ENCODE measurements around the gene LAMA3. TPM values are rescaled to one million over a fixed set of nuclear protein-coding genes. Genes with fewer than 3 reads are reported as not detected.
A peak's percentile ranks its signal among the peaks of the same experiment; 100 is the strongest.

Gene LAMA3
- total RNA-seq, 1 donor from 2014 or later: 126 TPM

GRCh38 chr18:23716966-23717365 lies 27.7 kb downstream of the LAMA3 start:
- H3K36me3 ChIP-seq (ENCODE audit: control insufficient read depth, insufficient read depth, low read length): no peaks in the 10 kb centered on the region
- no peak for DNase-seq (ENCODE audit: low read depth)
- TF ChIP-seq, protein P1, sequence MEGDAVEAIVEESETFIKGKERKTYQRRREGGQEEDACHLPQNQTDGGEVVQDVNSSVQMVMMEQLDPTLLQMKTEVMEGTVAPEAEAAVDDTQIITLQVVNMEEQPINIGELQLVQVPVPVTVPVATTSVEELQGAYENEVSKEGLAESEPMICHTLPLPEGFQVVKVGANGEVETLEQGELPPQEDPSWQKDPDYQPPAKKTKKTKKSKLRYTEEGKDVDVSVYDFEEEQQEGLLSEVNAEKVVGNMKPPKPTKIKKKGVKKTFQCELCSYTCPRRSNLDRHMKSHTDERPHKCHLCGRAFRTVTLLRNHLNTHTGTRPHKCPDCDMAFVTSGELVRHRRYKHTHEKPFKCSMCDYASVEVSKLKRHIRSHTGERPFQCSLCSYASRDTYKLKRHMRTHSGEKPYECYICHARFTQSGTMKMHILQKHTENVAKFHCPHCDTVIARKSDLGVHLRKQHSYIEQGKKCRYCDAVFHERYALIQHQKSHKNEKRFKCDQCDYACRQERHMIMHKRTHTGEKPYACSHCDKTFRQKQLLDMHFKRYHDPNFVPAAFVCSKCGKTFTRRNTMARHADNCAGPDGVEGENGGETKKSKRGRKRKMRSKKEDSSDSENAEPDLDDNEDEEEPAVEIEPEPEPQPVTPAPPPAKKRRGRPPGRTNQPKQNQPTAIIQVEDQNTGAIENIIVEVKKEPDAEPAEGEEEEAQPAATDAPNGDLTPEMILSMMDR (IDR thresholded peaks at IDR 0.05; ENCODE audit: insufficient read depth, low read length, poor library complexity, severe bottlenecking): no peak
- H3K4me3 ChIP-seq (ENCODE audit: low read depth, low read length): no peak overlapping the region
- no peaks in the 10 kb centered on the region for H3K27me3 ChIP-seq (ENCODE audit: control insufficient read depth, insufficient read depth, low read length)

- H3K27me3 ChIP-seq (ENCODE audit: control insufficient read depth, insufficient read depth, low read length): no peaks in the 10 kb centered on the region
- no peak for DNase-seq (ENCODE audit: low read depth)
- no peaks in the 10 kb centered on the region for H3K36me3 ChIP-seq (ENCODE audit: control insufficient read depth, insufficient read depth, low read length)
- TF ChIP-seq, protein P1 (IDR thresholded peaks at IDR 0.05; ENCODE audit: insufficient read depth, low read length, poor library complexity, severe bottlenecking): no peak
- no peak overlapping the region for H3K4me3 ChIP-seq (ENCODE audit: low read depth, low read length)
These were observed 29.0 kb downstream of the LAMA3 start for GRCh38 chr18:23718243-23718720.

- Histone ChIP-seq H3K27me3 (ENCODE audit: control insufficient read depth, insufficient read depth, low read length) (no peaks in the 10 kb centered on the region), H3K4me3 (ENCODE audit: low read depth, low read length) (no peak overlapping the region), H3K36me3 (ENCODE audit: control insufficient read depth, insufficient read depth, low read length) (no peaks in the 10 kb centered on the region)
- no peak for DNase-seq (ENCODE audit: low read depth)
- TF ChIP-seq, protein P1 (IDR thresholded peaks at IDR 0.05; ENCODE audit: insufficient read depth, low read length, poor library complexity, severe bottlenecking): no peak
These were observed 29.5 kb downstream of the LAMA3 start for GRCh38 chr18:23718731-23719130.

GRCh38 chr18:23719634-23720201 lies 30.5 kb downstream of the LAMA3 start:
- Histone ChIP-seq H3K36me3 (ENCODE audit: control insufficient read depth, insufficient read depth, low read length) (no peaks in the 10 kb centered on the region), H3K4me3 (ENCODE audit: low read depth, low read length) (no peak overlapping the region), H3K27me3 (ENCODE audit: control insufficient read depth, insufficient read depth, low read length) (no peaks in the 10 kb centered on the region)
- TF ChIP-seq, protein P1 (IDR thresholded peaks at IDR 0.05; ENCODE audit: insufficient read depth, low read length, poor library complexity, severe bottlenecking): no peak
- peak; percentile 93 for DNase-seq (ENCODE audit: low read depth)

DNA sequence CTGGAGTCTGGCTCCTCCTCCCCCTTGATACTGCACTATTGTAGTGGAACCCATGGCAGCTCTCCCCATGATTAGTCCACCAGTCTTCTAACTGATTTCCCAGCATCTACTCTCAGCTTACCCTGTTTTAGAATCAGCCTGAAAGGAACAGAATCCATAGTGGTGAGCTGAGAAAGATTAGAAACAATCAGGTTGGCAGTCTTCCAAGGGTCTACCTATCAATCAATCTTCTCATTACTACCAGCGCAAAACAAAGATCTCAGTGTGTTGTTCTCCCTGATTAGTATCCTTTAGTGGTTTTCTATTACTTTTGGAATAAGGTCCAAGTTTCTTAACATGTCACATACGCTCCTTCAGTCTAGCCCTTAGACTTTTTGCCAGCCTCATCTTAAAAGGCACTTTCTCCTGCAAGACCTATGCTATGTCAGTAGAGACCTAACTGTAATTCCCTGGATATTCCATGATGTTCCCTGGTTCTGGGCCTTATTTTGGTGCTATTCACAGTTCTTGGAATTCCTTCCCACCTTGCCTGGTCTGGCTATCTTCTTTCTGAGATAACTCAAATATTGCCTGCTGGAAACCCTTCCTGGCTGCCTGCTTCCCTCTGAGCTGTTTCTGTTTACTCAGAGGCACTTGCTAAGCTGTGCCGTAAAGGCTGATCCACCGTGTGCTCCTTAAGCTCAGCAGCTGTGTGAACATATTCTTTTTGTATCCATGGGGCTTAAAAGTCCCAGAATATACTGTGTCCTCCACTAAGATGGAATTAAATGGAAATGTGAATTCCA lies 32.6 kb downstream of the LAMA3 start:
- TF ChIP-seq, protein P1 (IDR thresholded peaks at IDR 0.05; ENCODE audit: insufficient read depth, low read length, poor library complexity, severe bottlenecking): no peak
- no peaks in the 10 kb centered on the region for H3K27me3 ChIP-seq (ENCODE audit: control insufficient read depth, insufficient read depth, low read length)
- no peak overlapping the region for H3K4me3 ChIP-seq (ENCODE audit: low read depth, low read length)
- no peaks in the 10 kb centered on the region for H3K36me3 ChIP-seq (ENCODE audit: control insufficient read depth, insufficient read depth, low read length)
- no peak for DNase-seq (ENCODE audit: low read depth)

All from kidney epithelial cell (primary cell).